Lower lobe of right lung (tissue), 2 donors: ENCODE measurements around the gene DHRSX. TPM values are rescaled to one million over a fixed set of nuclear protein-coding genes. Genes with fewer than 3 reads are reported as not detected.
"Not testable (repeated sequence)": the region's sequence is repeated elsewhere in the genome, so short reads cannot be mapped to it uniquely, and the experiment has no call there.

ENCODE experiments used
- ATAC-seq, 2 donors: fragments of 200-7000 bp; cut with Tn5 transposase; one replicate each; pipeline ENCODE4 v1.9.1; 2020 to 2022; ENCODE audit warnings: mild to moderate bottlenecking in 2 of 2, moderate library complexity in 2 of 2
- DNase-seq: peaks from one replicate; pipeline ENCODE4 v3.0.0-alpha.2; 2020
- H3K27ac ChIP-seq: fragments of 200-600 bp; one replicate; pipeline ENCODE4 v1.8.0; 2022
- H3K27me3 ChIP-seq: fragments of 200-600 bp; one replicate; pipeline ENCODE4 v1.8.0; 2022; ENCODE audit warnings: low read depth
- H3K36me3 ChIP-seq: fragments of 200-600 bp; one replicate; pipeline ENCODE4 v1.8.0; 2022; ENCODE audit warnings: mild to moderate bottlenecking
- H3K4me1 ChIP-seq: fragments of 200-600 bp; one replicate; pipeline ENCODE4 v1.8.0; 2022
- H3K4me3 ChIP-seq: fragments of 200-600 bp; one replicate; pipeline ENCODE4 v1.8.0; 2022; ENCODE audit warnings: mild to moderate bottlenecking
- H3K9me3 ChIP-seq: fragments of 200-600 bp; one replicate; pipeline ENCODE4 v1.8.0; 2022
- intact Hi-C: fragments of 100-400 bp; cut with DNase I; formaldehyde crosslinking; loops from one replicate; pipeline ENCODE4 v1.11.0; 2022
- total RNA-seq: library from RNA; stranded (reverse); fragmentation: NEBNext Ultra II Directional; extraction: Animal tissue kit (Norgen Biotek cat#: 25700); gene quantifications from one replicate; pipeline ENCODE4 v1.2.1, GENCODE V29; 2021
- TF ChIP-seq, protein P1 (sequence below): fragments of 200-600 bp; IDR thresholded peaks from one replicate; pipeline ENCODE4 v1.8.0; 2022; ENCODE audit warnings: antibody characterized with exemption, mild to moderate bottlenecking
- donor health status: DM: no; HTN: yes; CAD: no; lungs with severe emphysema.

The DHRSX gene
- total RNA-seq, 1 donor from 2014 or later, result 31.9 TPM

DNA sequence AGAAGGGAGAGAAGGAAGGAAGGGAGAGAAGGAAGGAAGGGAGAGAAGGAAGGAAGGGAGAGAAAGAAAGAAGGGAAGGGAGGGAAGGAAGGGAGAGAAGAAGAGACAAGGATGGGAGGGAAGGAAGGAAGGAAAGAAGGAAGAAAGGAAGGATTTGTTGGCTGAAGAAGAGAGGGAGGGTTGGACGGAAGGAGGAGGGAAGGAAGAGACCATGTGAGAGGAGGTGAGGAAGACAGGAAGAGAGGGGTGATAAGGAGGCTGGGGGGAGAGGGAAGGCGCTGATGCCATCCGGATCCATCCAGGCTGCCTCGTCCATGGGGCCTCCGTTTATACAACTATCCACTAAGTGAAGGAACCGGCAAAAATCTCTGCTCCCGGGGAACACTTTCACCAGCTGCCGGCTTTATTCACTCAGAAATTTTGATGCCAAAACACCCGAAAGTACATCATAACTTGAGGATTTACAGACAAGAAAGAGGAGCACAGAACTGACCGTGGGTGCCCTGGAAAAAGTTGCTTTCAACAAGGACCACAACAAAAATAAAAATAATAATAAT, 14.9 kb downstream of the DHRSX start:
- H3K4me1 ChIP-seq, result no peaks in the 10 kb centered on the region
- intact Hi-C loops, result no loop called here
- H3K27me3 ChIP-seq, result no peaks in the 10 kb centered on the region
- TF ChIP-seq, protein P1, sequence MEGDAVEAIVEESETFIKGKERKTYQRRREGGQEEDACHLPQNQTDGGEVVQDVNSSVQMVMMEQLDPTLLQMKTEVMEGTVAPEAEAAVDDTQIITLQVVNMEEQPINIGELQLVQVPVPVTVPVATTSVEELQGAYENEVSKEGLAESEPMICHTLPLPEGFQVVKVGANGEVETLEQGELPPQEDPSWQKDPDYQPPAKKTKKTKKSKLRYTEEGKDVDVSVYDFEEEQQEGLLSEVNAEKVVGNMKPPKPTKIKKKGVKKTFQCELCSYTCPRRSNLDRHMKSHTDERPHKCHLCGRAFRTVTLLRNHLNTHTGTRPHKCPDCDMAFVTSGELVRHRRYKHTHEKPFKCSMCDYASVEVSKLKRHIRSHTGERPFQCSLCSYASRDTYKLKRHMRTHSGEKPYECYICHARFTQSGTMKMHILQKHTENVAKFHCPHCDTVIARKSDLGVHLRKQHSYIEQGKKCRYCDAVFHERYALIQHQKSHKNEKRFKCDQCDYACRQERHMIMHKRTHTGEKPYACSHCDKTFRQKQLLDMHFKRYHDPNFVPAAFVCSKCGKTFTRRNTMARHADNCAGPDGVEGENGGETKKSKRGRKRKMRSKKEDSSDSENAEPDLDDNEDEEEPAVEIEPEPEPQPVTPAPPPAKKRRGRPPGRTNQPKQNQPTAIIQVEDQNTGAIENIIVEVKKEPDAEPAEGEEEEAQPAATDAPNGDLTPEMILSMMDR, result no peak
- ATAC-seq (no peak), DNase-seq (no peak)
- H3K36me3 ChIP-seq, result peaks cover 54% of the 10 kb centered on the region
- no peak overlapping the region for H3K4me3 ChIP-seq
- no peak overlapping the region for H3K27ac ChIP-seq
- no peaks in the 10 kb centered on the region for H3K9me3 ChIP-seq

GRCh38 chrX:2484721-2485648, 15.8 kb downstream of the DHRSX start:
- peaks cover 47% of the 10 kb centered on the region for H3K36me3 ChIP-seq
- DNase-seq, result no peak
- H3K4me3 ChIP-seq, result peak overlapping the region; percentile 19
- H3K9me3 ChIP-seq, result no peaks in the 10 kb centered on the region
- TF ChIP-seq, protein P1, result no peak
- intact Hi-C loops, result no loop called here
- no peaks in the 10 kb centered on the region for H3K4me1 ChIP-seq
- no peak for ATAC-seq
- peak overlapping the region; percentile 56 for H3K27ac ChIP-seq
- no peaks in the 10 kb centered on the region for H3K27me3 ChIP-seq

GRCh38 chrX:2484256-2484655, 16.5 kb downstream of the DHRSX start:
- DNase-seq (no peak), ATAC-seq (peak in 1 of 2 donors; percentile 57)
- H3K27me3 ChIP-seq, result no peaks in the 10 kb centered on the region
- no peaks in the 10 kb centered on the region for H3K9me3 ChIP-seq
- H3K4me3 ChIP-seq, result peak overlapping the region; percentile 19
- TF ChIP-seq, protein P1, result no peak
- no peaks in the 10 kb centered on the region for H3K4me1 ChIP-seq
- H3K27ac ChIP-seq, result peak overlapping the region; percentile 56
- H3K36me3 ChIP-seq, result peaks cover 40% of the 10 kb centered on the region
- intact Hi-C loops, result no loop called here

DNA sequence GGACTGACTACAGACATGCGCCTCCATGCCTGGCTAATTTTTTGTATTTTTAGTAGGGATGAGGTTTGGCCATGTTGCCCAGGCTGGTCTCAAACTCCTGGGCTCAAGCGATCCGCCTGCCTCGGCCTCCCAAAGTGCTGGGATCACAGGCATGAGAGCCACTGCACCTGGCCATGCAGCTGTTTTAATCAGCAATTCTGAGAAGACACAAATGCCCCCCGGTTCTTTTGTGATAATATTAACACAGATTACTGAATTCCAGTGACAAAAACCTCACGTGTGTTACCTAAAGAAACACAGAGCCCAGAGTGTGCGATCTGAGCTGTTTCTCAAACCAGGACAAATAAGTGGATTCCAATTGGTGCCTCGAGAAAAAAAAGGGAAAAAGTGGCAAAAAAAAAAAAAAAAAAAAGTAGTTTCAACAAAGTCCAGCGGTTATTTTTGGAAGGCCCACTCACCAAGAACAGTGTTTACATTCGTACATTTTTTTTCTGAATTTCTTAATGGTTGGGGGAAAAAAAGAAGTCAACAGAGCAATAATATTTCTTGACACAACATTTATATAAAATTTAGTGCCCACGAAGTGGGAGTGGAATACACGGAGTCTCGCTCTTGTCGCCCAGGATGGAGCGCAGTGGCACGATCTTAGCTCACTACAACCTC, 17.2 kb downstream of the DHRSX start:
- H3K4me1 ChIP-seq, result no peaks in the 10 kb centered on the region
- no peaks in the 10 kb centered on the region for H3K9me3 ChIP-seq
- no peak overlapping the region for H3K27ac ChIP-seq
- intact Hi-C loops, result no loop called here
- DNase-seq (peak; percentile 10), ATAC-seq (no peak)
- H3K27me3 ChIP-seq, result no peaks in the 10 kb centered on the region
- TF ChIP-seq, protein P1, result no peak
- H3K4me3 ChIP-seq, result no peak overlapping the region
- peaks cover 32% of the 10 kb centered on the region for H3K36me3 ChIP-seq

- H3K27me3 ChIP-seq, intact Hi-C loops, ATAC-seq, H3K4me1 ChIP-seq, H3K9me3 ChIP-seq, H3K4me3 ChIP-seq, H3K27ac ChIP-seq: not testable (repeated sequence)
- DNase-seq, result peak; percentile 16
- H3K36me3 ChIP-seq, result peaks cover 13% of the 10 kb centered on the region
These were observed 19.2 kb downstream of the DHRSX start for GRCh38 chrX:2481597-2481996.

DNA sequence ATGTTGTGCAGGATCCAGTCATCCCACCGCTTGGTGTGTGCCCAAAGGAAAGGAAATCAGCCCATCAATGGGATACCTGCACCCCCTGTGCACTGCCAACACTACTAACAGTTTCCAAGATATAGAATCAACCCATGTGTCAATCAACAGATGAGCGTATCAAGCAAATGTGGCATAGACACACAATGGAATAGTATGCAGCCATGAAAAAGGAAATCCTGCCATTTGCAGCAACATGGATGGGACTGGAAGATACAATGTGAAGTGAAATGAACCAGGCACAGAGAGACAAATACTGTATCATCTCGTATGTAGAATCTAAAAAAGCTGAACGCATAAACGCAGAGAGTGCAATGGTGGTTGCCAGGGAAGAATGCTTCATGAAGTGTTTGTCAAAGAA, 20.8 kb downstream of the DHRSX start:
- H3K27me3 ChIP-seq, H3K4me1 ChIP-seq, H3K4me3 ChIP-seq, H3K27ac ChIP-seq, ATAC-seq, DNase-seq, intact Hi-C loops, H3K36me3 ChIP-seq, H3K9me3 ChIP-seq: not testable (repeated sequence)
